A549 treated with CORT108297 at 1 μM for 4 hours (cell line): ENCODE results near the gene WDR37. TPM values are rescaled to one million over a fixed set of nuclear protein-coding genes. Genes with fewer than 3 reads are reported as not detected.

ENCODE experiments used
- total RNA-seq: library from RNA; stranded (reverse); fragments of 200-300 nt; extraction: Qiagen RNA extraction; gene quantifications from 5 replicates; pipeline ENCODE4 v1.2.3, GENCODE V29; 2022

The WDR37 gene, protein sequence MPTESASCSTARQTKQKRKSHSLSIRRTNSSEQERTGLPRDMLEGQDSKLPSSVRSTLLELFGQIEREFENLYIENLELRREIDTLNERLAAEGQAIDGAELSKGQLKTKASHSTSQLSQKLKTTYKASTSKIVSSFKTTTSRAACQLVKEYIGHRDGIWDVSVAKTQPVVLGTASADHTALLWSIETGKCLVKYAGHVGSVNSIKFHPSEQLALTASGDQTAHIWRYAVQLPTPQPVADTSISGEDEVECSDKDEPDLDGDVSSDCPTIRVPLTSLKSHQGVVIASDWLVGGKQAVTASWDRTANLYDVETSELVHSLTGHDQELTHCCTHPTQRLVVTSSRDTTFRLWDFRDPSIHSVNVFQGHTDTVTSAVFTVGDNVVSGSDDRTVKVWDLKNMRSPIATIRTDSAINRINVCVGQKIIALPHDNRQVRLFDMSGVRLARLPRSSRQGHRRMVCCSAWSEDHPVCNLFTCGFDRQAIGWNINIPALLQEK
- 7.6 to 8.4 TPM (median 7.8 TPM) in 5 replicates for total RNA-seq

DNA sequence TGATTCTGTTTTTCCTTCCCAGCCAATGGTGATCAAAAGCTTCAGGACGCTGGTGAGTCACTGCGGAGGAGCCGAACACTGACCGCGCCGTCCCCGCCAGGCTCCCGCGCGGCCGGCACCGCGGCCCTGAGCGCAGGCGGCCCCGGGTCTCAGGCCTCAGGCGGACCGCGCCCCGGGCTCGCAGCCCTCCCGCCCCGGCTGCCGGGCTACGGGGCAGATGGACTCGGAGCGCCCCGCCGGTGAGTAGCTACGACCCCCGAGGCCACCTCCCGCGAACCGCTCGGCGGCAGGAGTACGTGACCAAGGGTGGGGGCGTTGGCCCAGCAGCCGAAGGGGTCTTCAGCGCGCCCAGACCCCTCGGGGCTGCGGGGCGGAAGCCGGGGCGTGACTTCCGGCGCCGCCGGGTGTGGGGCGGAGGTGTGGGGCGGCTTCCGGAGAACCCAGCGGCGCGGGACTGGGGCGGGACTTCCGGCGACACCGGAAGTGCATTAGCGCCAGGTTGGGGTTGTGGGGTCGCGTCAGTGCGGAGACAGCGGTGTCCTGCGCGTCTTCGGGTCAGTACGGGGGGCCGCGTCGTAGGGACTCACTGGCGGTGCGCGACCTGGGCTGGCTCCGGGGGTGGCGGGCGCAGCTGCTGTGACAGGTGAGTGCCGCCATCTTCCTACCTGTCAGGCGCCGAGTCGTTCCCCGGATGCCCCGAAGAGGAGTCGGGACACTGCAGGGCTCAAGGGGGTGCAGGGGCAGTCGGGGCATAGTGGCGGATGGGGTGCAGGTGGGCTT is at the start of gene WDR37:
Gene WDR37 (plus strand): TSS at position 60 of the 780 bp plus-strand sequence. CDS start 15,771 bp downstream, outside the sequence.

DNA sequence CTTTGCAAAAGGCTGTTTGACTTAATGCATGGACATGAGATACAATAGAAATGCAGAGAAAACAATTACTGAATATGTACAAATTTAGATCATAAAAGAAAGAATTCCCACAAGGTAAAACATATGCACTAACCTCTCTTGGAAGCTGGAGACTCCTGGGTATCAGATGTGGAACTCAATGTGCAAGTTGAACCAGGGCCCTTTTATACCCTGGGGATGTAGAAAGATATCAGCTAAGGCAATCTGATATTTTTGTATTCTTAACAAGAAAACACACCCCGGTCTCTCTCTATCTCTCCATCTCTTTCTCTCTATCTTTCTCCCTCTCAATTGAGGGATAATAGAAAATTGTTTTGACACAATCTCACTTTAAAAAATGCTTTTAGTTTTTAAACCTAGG is 30.5 kb upstream of the WDR37 start, which contains the start of gene IDI2:
Gene IDI2 (minus strand): TSS at position 177 of the 400 bp plus-strand sequence. CDS start 1,136 bp downstream, outside the sequence.

DNA sequence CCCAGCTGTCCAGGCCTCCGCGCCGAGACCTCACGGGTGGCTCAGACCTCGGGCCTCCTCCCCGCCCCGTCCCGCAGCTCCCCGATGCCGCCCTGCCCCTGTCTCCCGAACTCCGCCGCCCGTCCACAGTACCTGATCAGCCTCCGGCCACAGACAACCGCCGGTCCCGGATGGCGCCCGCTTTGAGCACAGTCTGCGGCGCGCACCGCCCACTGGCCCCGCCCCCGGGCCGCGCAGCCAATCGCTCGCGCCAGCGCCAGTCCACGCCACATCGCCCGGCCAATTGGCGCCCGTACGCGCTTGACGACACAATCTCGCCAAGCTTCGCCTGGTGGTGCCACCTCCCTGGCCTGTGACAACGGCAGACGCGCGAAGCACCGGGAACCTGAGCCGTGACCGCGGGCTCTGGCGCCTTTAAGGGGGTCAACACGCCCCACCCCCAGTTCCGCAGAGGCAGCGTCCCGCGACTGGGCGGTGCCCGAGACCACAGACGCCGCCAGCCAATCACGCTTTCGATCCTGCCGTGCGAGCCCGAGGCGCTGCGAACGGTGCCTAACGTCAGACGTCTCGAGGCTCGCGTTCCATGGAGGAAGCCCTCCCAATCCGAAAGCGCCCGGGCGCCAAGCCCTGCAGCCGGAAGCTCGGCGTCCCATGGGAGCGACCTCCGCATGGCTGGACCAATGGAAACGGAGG is 7.3 kb upstream of the WDR37 start, which contains the start of gene IDI1:
Gene IDI1 (minus strand): TSS at position 388 of the 693 bp plus-strand sequence. CDS start 116 bp downstream, at position 272.

Other genes with a start within 250 kb of the WDR37 start
- gene LARP4B, start 124.7 kb upstream of the WDR37 start, total RNA-seq: 32.1 to 39.4 TPM (median 36.7 TPM) in 5 replicates
- 97.4 to 137 TPM (median 101 TPM) in 5 replicates for gene GTPBP4, start 68.0 kb upstream of the WDR37 start, total RNA-seq
- 0.06 TPM in 1 of 5 replicates, not detected in the others for gene IDI2, start 30.5 kb upstream of the WDR37 start, total RNA-seq
- 26.2 to 29.5 TPM (median 28.5 TPM) in 5 replicates for gene IDI1, start 7.3 kb upstream of the WDR37 start, total RNA-seq